ENCODE measurements around the gene BAZ1A.
"Not testable (repeated sequence)": the region's sequence is repeated elsewhere in the genome, so short reads cannot be mapped to it uniquely, and the experiment has no call there.

BAZ1A gene

DNA sequence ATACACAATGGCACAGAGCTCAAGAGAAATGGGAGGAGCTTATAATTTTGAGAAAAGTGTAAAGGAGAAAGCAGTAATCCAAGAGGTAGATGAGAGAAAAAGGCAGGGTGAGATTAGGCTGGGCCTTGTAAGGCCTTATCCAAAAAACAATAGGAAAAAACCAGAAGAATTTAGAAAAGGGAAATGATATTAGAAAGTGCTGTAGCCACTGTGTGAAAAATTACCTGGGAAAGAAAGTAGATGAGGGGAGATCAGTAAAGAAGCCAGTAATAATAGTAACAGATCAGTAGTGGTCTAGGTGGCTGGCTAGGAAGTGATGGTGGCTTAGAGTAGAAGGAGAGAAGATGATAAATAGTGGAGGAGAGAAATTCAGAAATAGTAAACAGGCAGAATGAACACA, 94.5 kb downstream of the BAZ1A start:
- no peak for DNase-seq

GRCh38 chr14:34778744-34779143, 96.4 kb downstream of the BAZ1A start:
- DNase-seq = no peak

GRCh38 chr14:34776611-34777010, 98.5 kb downstream of the BAZ1A start:
- no peak for DNase-seq

GRCh38 chr14:34775922-34776321, 99.2 kb downstream of the BAZ1A start:
- no peak for DNase-seq

DNA sequence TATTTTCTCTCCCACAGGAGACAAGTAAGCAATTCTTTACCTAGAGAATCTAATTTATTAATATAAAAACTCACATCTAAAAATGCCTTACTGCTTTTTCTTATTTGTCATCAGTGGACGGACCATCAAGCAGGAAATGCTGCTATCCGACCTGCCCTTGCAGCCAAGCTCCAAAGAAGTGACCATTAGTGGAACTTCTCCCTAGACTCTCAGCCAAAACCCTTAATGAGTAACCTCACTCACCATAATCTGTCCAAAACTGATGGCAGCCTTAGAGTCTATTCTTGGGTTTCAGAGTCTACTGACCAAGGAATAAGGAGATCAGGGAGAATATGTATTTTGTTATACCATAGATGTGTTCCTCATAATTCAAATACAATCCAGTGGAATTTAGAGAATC, 99.8 kb downstream of the BAZ1A start:
- DNase-seq = no peak

GRCh38 chr14:34770901-34771300, 104.3 kb downstream of the BAZ1A start:
- DNase-seq = no peak

DNA sequence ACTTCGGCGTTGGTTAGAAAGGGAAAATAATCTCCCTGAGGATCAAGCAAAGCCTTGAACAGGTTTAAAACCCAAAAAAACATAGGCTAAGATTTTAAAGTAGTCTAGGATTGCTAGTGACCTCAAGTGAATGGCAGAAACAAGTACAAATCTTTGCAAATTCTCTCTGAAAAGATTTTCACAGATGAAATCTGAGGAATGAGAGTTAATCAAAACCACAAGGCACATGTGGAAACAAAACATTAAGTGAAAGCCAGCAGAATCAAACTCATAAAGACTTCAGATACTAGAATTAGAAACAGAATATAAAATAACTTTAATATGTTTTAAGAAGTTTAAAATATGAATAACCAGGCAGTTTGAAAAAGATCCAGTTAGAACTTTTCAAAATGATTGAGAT, 108.6 kb downstream of the BAZ1A start:
- DNase-seq = no peak

DNA sequence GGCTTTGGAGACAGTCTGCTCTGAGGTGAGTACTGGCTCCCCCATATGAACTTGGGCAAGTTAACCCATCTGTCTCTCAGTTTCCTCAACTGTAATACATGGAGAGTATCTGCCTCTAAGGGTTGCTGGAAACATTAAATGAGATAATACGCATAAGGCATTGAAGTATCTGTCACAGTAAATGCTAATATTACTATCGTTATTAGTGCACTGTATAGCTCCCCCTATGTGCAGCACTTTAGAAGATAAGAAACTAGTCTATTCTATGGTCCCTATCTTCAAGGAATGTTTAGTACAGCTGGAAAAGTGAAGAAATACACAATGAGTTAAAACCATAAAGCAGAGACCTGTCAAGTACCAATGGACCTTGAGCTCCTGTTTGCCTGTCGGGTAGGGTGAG, 109.1 kb downstream of the BAZ1A start:
- no peak for DNase-seq

DNA sequence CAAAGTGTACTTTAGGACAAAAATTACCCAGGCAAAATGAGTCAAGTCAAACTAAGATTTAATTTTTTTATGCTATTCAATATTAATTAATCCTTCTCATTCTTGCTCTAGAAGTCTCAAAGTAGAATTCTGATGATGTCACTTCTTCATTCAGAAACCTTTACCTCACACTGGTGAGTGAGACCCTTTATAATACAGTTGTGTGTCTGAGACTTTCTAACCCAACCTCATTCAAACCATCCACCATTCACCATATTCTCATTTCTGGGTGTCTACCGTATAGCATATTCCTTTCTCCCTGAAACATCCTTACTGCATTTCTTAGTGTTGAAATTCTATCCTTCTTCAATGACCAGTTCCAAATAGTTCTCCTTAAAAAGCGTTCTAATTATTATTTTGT, 119.9 kb downstream of the BAZ1A start:
- no peak for DNase-seq

DNA sequence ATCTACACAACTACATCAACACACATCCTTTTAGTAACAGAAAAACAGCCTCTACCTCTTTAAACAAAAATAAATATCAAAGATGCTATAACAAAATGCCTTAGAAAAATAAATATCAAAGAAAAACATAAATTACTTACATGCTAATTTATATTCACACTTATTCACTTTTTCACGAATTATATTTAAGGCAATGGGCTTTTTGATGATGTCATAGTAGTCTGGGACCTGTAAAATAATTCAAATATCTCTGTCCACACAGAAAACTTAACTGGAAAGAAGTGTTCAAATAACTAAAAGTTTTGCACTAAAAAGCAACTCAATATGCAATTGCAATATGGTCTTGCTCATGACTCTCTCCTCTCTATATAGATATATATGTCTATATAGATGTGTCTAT, 120.5 kb downstream of the BAZ1A start:
- DNase-seq = no peak

DNA sequence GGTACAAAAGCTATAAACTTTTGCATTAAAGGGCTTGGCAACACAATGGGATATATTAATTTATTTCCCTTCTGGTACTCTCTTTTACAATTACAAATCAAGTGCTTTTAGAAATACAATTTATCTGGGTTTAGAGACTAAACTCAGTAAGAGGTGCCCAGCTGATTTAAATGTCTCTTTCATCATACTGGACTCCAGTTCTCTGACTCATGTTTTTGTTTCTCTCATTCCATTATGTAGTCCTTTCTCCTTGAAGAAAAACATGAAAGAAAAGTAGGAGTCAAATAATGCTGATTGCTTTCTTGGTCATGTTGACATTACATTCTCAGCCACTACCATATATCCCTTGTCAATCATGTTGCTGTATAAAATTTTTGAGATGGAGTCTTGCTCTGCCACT, 124.5 kb downstream of the BAZ1A start:
- no peak for DNase-seq

DNA sequence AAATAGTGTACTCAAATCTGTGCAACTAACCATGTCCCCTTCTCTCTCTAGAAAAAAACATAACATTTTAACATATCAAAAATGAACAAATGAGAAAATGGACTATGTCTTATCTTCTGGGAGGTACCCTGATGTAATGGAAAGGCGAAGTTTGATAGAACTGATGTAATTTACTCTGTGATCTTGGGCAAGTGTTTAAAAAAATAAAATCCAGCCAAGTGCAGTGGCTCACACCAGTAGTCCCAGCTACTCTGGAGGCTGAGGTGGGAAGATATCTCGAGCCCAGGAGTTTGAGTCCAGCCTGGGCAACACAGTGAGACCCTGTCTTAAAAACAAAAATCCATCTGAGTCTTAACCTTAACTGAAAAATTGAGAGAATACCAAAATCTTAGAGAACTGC, 124.9 kb downstream of the BAZ1A start:
- no peak for DNase-seq

GRCh38 chr14:34749408-34749807, 125.8 kb downstream of the BAZ1A start:
- no peak for DNase-seq

GRCh38 chr14:34742270-34743115, 132.7 kb downstream of the BAZ1A start:
- no peak for DNase-seq

- peak in 1 of 2 donors; percentile 40 for DNase-seq
Observed at GRCh38 chr14:34741840-34742239, 133.3 kb downstream of the BAZ1A start.

GRCh38 chr14:34740139-34740538, 135.0 kb downstream of the BAZ1A start:
- DNase-seq = not testable (repeated sequence)

- not testable (repeated sequence) for DNase-seq
Observed at GRCh38 chr14:34737079-34737478, 138.1 kb downstream of the BAZ1A start.

DNA sequence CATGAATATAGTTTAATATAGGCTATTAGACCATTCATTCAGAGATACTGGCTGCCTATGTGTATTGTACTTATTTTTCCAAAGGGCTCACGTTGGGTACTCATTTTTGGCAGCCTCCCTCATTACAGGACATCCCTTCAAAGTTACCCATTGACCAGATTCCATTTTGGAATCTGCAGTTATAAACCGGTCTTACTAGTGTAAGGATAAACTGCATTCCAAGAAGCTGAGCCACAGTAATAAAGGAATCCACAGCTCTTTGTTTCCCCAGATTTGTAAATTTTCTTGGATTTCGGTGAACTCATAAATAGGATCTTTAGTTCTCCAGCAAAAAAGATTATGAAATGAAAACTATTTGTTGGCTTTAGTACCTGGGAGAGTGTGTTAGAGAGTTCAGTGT, 141.9 kb downstream of the BAZ1A start:
- no peak for DNase-seq

- no peak for DNase-seq
Observed at GRCh38 chr14:34732802-34733201, 142.4 kb downstream of the BAZ1A start.

GRCh38 chr14:34723867-34724266, 151.3 kb downstream of the BAZ1A start:
- no peak for DNase-seq

DNA sequence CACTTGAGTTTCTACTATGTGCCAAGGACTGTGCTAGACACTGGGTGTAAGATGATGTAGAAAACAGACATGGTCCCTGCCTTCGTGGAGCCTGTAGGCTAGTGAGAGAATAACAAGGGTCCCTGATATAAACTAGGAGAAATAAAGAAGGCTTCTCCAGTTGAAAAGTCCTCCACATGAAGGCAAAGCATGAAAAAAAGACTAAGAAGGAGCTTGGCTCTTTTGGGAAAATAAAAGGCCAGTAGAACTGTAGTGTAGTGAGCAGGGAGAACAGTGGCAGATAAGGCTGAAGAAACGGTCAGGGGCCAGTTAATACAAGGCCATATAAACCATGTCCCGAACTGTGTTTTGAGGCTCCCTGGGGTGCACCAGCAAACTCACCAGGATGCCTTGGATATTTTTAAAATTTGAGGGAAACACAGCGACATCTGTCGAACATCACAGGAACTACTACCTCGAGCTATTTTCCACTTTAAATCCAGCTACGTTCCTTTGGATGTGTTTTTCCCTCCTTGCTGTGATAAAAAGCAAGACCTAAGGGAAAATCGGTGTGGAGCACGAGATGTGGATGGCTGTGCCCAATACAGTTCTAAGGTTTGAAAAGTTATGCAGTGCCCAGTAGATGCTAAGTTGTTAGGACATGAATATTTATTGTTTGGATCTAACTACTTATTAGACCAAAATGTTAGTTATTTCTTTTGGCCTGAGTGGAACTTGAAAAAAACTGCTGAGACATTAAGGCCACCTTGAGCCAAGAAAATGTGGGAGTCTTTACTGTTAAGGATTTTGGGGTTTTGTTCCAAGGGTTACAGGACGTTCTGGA, 152.2 kb downstream of the BAZ1A start:
- peak; percentile 23 to 52 for DNase-seq

DNA sequence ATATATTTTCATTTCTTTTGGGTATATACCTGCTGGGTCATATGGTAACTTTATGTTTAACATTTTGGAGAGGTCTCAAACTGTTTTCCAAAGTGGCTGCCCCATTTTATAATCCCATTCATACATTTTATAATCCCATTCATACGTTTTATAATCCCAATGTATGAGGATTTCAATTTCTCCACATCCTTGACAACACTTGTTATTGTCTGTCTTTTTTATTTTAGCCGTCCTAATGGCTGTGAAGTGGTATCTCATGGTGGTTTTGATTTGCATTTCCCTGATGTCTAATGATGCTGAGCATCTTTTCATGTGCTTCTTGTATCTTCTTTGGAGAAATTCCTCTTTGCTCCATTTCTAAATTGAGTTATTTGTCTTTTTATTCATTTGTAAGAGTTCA, 154.0 kb downstream of the BAZ1A start:
- no peak for DNase-seq

- DNase-seq = no peak
Observed at GRCh38 chr14:34718750-34719304, 156.3 kb downstream of the BAZ1A start.

All from CD4-positive, alpha-beta T cell treated with Interleukin-1 beta for 1 hour (primary cell).